Adrenal gland (tissue), 5 donors: Measurements from ENCODE around the gene DCLK2.

Experiments
- POLR2A ChIP-seq, 2 donors: fragments of 450-650 bp; IDR thresholded peaks; one replicate each; pipeline ENCODE4 v1.6.1; 2017; ENCODE audit warnings: antibody characterized with exemption in 2 of 2, mild to moderate bottlenecking in 2 of 2, moderate library complexity in 1 of 2
- TF ChIP-seq, protein P1 (sequence below), 6 experiments: fragments of 450-650 bp in 4 of 6; fragments of 200-600 bp in 2 of 6; sonication (generic) in 1 of 6; IDR thresholded peaks; 1 replicate in 5 of 6; 2 replicates in 1 of 6; pipeline versions ENCODE4 v1.5.1 to v1.8.0; 2016 to 2021; ENCODE audit warnings: antibody characterized with exemption in 6 of 6, mild to moderate bottlenecking in 2 of 6, moderate library complexity in 1 of 6
- donor health status: DM: no; HTN: no; CAD: no.

DNA sequence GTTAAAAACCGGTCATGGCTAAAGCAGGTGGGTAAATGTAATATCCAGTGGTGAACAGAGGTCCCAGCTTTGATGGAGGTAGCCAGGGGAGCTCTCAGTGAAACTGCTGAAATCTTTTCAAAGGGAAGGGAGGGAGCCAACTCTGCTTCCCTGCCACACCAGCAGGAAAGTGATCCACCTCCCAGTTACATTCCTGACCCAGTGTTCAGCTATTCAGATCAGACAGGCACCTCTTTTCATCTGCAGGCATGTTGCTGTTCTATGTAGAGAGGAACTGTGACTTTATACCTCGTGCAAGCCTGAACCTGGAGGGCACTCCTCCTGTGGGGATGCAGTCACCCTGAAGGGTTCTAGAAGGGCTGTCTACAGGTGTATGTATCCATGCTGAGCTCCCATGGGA is 37.6 kb downstream of the DCLK2 start:
- TF ChIP-seq, protein P1, sequence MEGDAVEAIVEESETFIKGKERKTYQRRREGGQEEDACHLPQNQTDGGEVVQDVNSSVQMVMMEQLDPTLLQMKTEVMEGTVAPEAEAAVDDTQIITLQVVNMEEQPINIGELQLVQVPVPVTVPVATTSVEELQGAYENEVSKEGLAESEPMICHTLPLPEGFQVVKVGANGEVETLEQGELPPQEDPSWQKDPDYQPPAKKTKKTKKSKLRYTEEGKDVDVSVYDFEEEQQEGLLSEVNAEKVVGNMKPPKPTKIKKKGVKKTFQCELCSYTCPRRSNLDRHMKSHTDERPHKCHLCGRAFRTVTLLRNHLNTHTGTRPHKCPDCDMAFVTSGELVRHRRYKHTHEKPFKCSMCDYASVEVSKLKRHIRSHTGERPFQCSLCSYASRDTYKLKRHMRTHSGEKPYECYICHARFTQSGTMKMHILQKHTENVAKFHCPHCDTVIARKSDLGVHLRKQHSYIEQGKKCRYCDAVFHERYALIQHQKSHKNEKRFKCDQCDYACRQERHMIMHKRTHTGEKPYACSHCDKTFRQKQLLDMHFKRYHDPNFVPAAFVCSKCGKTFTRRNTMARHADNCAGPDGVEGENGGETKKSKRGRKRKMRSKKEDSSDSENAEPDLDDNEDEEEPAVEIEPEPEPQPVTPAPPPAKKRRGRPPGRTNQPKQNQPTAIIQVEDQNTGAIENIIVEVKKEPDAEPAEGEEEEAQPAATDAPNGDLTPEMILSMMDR (IDR thresholded peaks at IDR 0.05), result no peak
- TF ChIP-seq POLR2A (IDR thresholded peaks at IDR 0.05), result no peak
